HG03108 (cell line): ENCODE results near the gene MYOZ2.

ENCODE experiments used
- ATAC-seq: cut with Tn5 transposase; IDR thresholded peaks from one replicate; pipeline ENCODE4 v1.9.1; 2021; ENCODE audit warnings: moderate library complexity; ENCODE audit not compliant: unreplicated experiment

The MYOZ2 gene

DNA sequence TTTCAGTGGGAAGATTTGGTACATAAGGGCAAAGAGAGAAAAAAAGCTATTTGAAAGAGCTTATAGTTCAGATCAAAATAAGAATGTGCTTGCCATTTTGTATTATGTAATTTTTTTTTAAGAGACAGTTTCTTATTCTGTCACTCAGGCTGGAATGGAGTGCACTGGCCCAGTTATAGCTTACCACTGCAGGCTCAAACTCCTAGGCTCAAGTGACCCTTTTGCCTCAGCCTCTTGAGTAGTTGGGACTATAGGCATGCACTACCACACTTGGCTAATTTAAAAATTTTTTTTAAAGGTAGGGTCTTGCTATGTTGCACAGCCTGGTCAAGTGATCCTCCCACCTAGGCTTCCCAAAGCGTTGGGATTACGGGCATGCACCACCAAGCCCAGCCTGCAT lies 54.7 kb downstream of the MYOZ2 start:
- ATAC-seq, result no peak

DNA sequence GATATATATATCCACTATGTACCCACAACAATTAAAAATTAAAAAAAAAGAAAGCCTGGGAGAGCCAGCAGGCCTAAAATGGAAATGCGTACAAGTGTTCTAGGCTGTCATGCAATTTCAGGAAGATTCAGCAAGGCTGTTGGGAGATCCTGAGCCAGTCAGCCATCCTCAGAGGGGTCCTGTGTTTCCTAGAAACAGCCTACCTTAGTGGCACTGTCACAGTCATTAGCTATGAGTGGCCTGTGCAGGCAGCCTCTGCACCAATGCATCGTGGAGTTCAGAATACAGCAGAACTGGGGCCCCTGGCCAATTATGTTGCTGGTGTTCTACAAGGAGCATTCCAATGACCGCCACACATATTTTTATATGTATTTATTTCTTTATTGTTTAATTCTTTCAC lies 55.9 kb downstream of the MYOZ2 start:
- no peak for ATAC-seq

DNA sequence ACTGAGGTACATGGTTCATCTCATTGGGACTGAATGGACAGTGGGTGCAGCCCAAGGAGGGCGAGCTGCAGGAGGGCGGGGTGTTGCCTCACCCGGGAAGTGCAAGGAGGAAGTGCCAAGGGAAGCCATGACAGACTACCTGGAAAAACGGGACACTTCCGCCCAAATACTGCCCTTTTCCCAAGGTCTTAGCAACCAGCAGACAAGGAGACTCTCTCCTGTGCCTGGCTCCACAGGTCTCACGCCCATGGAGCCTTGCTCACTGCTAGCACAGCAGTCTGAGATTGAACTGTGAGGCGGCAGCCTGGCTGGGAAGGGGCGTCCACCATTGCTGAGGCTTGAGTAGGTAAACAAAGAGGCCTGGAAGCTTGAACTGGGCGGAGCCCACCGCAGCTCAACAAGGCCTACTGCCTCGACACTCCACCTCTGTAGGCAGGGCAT lies 62.2 kb downstream of the MYOZ2 start:
- ATAC-seq, result no peak

DNA sequence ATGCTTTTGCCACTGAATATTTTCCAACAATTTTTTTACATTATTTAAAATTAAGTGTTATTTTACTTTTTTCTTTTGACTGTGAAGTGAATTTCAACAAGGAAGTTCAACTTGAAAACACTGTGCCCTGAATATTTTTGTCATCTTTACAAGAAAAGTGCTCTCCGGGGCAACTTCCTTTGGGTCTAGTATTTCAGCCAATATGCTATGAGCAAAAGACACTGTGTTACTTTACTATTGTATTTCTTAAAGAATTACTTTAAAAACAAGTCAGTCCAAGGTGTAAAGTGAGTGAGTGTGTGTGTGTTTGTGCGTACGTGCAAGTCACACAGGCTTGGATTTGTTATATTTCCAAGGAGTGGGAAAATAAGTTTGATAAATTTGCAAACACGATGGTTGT lies 69.3 kb downstream of the MYOZ2 start:
- no peak for ATAC-seq

DNA sequence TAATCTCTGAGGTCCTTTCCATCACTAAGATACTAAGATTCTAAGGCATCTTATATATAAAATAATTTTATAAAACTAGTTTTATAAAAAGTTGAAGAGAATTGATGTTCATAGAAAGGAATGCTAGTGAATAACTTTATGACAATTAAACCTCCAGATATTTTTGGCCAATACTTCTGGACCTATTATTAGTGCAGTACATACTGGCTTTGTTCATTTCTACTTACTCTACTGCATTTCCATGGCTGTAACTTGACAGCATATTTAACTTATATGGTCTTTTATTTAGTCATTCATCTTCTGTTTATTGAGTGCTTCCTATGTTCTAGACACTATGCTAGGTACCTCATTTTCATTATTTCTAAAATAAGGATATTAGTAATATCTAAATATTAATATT lies 70.1 kb downstream of the MYOZ2 start:
- no peak for ATAC-seq

DNA sequence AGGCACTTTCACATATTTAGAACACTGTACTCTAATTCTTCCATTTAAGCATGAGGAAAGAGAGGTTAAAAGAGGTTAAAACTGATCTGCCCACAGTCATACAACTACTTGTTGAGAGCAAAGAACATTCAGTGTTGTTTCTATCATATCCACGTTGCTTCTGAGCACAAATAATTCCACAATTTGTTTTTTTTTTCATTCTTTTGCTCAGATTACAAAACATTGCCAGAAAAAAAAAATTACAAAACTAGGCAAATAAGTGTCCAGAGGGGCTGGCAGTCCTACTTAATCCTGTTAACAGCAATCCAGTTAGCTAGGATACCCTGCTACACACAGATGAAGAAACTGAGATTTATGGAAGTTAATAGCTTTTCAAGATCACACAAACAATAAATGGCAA lies 70.5 kb downstream of the MYOZ2 start:
- no peak for ATAC-seq

DNA sequence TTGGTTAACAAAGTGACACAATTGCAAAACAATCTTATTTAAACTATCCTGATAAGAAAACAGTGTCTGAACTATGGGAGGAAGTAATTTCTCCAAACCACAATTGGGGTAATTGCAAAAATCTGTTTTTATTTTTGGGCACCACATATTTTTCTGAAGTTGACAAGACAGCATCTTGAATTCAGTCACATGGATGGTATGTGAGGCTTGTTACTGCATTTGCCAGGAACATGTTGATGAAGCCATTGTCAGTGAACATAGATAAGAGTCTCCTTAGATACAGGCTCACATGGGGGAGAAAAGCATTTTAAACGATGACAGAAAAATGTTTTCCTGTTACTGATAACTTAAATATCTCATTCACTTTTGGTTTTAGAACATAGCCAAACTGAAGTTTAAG lies 71.4 kb downstream of the MYOZ2 start:
- ATAC-seq, result no peak

DNA sequence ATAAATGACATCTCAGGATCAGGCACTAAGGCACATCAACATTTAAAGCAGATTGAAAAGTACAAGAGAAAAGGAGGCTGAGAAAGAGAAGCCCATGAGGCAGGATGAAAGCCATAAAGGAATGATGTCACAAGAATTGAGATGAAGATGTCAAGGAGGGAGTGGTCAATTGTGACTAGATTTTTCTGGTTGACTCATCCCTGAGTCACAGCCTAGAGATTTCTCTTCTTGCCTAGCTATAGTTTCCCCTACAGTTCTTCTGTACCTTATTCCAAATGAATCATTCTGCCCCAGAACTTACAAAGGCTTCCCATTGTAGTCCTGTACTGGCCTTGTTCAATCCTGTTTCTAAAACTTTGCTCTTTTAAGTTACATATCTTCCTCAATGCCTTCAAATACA lies 73.4 kb downstream of the MYOZ2 start:
- ATAC-seq, result no peak

DNA sequence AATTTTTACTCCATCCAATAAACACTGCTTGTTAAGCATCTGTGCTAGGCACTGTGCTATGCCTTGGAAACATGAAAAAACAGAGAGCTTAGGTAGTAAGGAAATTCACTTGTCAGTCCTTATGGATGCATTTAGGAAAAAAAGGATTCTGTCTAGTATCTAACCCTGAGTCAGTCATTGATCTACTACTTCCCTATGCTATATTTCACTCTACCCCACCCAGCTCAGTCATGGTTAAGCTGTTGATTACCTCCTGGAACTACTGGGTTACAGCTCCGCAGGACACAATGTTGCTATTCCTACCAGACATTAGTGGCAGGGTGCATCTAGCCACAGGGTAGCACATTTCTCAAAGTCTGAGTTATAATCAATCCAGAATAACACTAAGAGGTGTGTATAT lies 74.0 kb downstream of the MYOZ2 start:
- ATAC-seq, result no peak

DNA sequence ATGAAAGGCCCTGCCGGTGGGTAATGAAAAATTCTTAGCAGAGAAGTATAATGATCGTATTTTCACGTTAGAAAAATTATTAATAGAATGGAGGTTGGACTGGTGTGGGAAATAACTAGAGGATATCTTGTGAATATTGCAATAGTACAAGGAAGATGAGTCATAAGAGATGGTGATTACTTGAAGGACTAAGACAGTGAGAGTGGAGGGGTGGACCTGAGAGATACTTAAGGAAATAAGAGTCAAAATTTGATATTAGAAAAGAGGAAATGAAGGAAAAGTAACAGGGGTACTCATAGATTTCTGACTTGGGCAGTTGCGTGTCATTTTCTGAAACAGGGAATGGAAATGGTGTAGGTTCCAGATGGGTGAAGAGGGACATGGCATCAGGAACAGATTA lies 75.1 kb downstream of the MYOZ2 start:
- ATAC-seq, result no peak

DNA sequence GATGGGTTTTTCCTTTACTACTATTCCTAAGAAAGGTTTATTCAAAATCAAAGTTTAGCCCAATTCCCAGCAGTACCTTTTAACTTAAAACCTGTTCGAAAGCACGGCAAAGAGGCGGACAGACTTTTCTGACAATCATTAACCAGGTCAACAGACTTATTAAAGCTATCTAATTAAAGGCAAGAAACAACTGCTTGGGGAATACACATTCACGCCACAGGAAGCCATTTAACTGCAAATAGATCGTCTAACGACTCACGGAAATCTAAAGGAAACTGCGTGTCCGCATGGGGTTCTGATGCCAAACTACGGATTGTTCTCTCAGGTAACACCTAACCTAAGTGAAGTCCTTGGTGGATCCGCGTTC lies 76.2 kb downstream of the MYOZ2 start:
- no peak for ATAC-seq

DNA sequence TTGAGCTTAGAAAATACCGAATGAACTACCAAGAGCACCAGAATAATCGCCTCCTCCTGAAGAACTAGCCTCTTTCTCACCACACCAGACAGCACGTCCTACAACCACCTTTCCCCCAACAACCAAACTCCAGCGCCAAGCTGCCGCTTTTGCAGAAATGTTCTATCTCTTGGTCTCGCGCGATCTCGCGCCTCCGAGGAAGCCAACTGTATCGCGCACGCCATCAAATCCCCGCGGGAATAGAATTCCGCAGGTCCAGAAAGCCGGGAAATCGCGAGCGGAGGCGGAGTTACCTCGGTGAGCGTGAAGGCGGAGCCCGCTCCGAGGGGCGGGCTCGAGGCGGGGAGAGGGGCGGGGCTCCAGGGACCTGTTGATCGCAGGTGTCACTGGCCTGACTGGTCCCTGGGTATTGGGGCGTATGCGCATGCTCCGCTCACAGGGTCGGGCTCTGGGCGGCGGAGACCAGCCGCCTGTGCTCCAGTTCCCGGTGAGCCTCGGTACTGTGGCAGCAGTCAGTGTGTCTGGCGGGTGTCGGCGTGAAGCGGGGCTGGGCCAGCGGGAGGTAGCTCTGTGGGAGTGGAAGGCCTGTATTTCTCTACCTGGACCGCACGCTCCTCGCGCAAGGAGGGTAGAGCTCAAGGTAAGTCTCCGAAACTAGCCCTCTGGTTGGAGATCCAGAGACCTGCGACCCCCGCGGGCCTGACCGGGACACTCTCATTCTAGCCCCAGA lies 76.8 kb downstream of the MYOZ2 start, which contains the start of gene USP53:
TSS of gene USP53 (plus strand) at position 480 of the 730 bp plus-strand sequence. CDS start 27,047 bp downstream, outside the sequence.
- peak; percentile 89 for ATAC-seq

DNA sequence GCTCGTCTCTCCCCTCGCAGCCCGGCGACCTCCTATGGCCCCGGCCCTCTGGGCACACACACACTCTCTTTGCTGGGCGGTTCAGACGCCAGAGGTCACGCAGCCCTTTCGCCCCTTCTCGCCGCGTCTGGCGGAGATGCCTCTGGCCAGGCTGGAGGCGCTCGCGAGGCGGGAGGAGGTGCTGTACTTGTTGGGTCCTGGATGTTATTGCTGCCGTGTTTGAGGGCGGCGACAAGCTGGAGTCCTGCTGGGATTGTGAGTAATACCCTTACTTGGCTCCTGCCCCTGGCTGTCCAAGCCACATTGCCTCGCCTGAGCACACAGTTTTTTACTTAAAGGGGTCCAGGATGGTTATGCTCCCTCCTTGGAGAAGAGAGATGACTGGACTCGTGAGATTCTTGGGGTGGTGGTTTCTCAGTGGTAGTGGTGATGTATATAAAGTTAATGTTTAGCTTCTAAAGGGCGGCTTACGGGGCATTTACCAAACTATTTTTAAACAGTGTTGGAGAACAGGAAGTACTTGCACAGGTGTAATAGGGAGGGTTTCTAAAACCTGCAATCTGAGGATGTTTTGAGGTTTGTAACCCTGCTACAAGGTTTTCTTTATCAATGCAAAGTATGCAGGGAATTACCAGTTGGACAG lies 77.5 kb downstream of the MYOZ2 start:
- ATAC-seq, result peak; percentile 49

DNA sequence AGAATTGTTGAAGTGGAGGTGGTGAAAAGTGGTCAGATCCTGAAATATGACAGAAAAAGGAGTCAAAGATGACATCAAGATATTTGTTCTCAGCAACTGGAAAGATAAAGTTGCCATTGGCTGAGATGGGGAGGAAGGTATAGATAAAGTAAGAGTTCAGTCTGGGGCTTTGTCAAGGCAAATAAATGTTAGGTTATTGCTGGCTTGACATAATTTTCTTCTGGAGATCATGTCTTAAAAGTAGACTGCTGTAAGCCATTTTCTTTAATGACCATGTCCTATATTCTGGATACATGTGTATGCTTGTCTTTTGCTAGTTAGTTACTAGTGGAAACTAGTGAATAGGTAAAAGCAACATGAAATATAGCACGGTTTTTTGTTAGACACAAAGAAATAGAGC lies 82.5 kb downstream of the MYOZ2 start:
- ATAC-seq, result no peak

DNA sequence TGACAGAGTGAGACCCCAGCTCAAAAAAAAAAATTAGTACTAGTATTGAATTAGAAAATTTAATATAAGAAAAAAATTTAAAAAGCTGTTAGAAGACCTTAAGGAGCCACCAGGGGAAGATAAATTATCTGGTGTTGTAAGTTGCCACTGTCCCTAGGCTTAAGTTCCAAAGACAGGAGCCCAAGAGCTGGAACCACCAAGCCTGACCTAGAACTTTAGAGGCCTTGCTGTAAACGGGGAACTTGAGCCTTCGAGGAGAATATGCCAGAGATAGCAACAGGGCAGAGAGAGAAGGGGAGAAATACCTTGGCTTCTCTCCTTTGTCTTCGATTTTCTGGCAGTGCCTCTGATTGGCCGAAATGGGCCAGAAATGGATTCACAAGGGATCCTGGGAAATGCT lies 85.8 kb downstream of the MYOZ2 start:
- ATAC-seq, result no peak

DNA sequence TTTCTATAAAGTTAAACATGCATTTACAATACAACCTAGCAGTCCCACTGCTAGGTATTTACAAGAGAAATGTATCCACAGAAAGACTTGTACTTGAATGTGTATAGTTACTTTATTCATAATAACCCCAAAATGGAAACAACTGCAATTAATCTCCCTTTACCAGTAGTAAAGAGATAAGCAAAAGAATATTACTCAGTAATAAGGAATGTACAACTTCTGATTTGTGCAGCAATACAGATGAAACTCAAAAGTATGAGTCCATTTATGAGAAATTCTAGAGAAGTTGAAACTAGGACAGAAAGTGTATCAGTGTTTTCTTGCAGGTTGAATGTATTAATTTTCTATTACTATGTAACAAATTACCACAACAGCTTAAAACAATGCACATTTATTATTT lies 92.1 kb downstream of the MYOZ2 start:
- ATAC-seq, result no peak

DNA sequence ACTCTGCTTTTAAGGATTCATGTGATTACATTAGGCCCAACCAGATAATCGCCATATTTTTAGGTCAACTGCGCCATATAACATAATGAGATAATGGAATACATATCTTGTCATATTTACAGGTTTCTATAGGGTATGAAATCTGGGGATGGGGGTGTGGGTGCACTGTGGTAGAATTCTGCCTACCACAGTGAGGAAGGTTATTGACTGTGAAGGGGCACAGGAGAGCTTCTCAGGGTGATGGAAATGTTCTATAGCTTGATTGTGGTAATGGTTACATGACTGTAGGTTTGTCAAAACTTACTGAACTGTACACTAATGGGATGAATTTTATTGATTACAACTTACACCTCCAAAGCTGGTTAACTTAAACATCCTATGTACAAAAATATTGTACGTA lies 92.8 kb downstream of the MYOZ2 start:
- no peak for ATAC-seq

DNA sequence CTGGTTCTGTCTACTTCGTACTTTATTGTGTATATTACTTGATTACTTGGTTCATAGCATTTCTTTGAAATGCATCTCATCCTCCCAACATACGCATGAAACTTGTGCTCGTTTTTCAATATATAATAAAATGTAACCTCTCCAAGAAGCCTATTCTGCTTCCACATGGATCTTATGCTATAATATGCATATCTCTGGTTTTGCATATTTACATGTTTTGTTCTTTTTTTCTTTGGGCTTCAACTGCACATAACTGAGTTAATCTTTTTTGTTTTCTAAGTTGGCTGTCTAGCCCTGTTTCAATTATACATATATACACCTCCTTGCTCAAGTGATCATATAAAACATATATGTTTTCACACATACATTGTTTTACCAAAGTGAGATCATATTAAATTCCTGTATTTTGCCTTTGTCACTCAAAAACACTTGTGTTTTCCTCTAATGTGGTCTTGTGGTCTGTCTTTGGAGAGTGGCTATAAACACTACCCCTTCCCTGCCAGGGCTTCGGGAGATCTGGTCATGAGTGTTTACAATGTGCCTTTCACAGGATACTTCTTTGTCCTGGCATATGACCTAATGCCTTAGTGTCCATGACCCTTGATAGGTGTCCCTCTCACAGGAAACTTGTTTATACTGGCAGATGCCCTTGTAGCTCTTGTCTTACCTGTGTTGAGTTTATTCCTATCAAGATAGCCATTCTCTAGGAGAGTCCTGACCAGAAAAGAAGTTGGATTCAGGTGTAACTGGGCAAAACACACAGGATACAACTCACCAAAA lies 94.5 kb downstream of the MYOZ2 start:
- no peak for ATAC-seq

DNA sequence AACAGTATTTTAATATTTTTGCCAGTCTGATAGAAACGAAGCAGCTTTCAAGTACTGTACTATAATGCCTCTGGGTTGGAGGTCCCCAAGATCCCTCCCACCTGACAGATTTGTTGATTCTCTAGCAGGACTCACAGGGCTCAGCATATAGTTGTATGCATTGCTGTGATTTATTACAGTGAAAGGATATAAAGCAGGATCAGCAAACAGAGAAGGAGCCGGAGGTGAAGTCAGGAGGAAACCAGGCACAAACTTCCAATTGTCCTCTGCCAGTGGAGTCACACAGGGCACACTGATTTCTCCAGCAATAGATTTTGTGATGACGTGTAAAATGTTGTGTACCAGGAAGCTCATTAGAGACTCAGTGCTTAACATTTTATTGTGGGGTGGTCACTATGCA lies 95.9 kb downstream of the MYOZ2 start:
- no peak for ATAC-seq

DNA sequence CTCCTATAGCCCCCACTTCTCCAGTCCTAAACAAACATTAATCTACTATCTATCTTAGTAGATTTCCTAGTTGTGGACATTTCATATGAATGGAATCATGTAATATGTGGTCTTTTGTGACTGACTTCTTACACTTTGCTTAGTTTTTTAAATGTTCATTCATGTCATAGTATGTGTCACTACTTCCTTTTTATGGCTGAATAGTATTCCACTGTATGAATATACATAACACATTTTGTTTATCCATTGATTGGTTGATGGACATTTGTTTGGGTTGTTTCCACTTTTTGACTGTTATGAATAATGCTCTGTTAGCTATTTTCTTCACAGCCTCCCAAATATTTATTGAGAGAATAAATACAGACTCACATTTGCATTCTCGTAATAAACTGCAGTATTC lies 96.7 kb downstream of the MYOZ2 start:
- no peak for ATAC-seq

DNA sequence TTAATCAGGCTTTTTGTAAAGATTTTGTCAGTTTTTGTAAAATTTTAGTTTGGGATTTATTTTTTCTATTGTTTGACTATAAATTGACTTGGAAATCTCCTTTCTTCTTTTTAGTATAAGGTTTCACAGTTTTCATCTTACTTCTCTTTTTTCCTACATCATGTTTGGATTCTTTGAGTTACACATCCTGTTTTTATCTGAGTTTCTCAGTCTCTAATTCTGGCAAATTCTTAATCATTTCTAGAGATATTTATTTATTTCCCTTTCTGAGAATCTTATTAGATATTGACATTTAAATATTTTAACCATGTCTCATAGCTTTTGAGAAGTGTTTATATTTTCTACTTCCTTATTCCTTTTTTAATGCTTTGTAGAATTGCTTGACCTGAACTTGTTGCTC lies 97.6 kb downstream of the MYOZ2 start:
- ATAC-seq, result no peak

DNA sequence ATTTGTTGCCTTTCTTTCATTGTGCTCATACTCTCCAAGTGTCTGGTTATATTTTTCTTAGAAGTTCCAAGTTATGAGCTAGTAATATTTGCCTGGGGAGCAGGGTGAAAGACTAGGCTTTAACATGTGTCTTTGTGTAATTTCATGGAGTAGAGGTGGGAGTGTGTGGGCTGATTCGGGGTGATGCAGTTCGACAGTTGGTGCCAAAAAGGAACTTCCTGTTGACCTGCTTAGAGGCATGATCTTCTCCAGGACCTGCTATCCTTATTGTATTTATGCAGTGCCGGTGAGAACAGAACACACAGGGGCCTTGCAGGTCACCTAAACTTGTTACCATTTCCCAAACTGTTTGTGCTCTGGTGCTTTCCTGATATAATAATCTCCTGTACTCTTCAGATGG lies 98.1 kb downstream of the MYOZ2 start:
- ATAC-seq, result no peak
